Sigmoid colon (tissue), 7 donors: ENCODE results near the gene GDF7. TPM values are rescaled to one million over a fixed set of nuclear protein-coding genes. Genes with fewer than 3 reads are reported as not detected.

Source experiments
- DNase-seq: peaks from one replicate; pipeline ENCODE4 v3.0.0-alpha.2; 2019
- H3K27ac ChIP-seq, 4 donors: fragments of 200-600 bp; sonication (generic); one replicate each; pipeline ENCODE4 v1.5.1; 2016 to 2019; ENCODE audit warnings: mild to moderate bottlenecking in 1 of 4
- H3K27me3 ChIP-seq, 3 donors: fragments of 200-600 bp; sonication (generic); one replicate each; pipeline ENCODE4 v1.5.1; 2019; ENCODE audit warnings: mild to moderate bottlenecking in 1 of 3
- H3K36me3 ChIP-seq, 4 donors: fragments of 200-600 bp; sonication (generic); one replicate each; pipeline ENCODE4 v1.5.1; 2016 to 2019
- H3K4me1 ChIP-seq, 4 donors: fragments of 200-600 bp; sonication (generic); one replicate each; pipeline ENCODE4 v1.5.1; 2017 to 2019
- H3K4me3 ChIP-seq, 4 donors: fragments of 200-600 bp; sonication (generic); one replicate each; pipeline ENCODE4 v1.5.1; 2017 to 2019; ENCODE audit warnings: mild to moderate bottlenecking in 2 of 4, moderate library complexity in 1 of 4
- H3K9me3 ChIP-seq, 4 donors: fragments of 200-600 bp in 3 of 4; sonication (generic) in 3 of 4; one replicate each; pipeline versions ENCODE4 v1.5.1 to v1.6.1; 2013 to 2019
- EP300 ChIP-seq, 4 donors: sonication (generic); formaldehyde crosslinking; IDR thresholded peaks; one replicate each; pipeline ENCODE4 v1.6.1; 2017; ENCODE audit warnings: antibody characterized with exemption in 4 of 4
- POLR2A ChIP-seq, 2 donors: fragments of 450-650 bp; IDR thresholded peaks; one replicate each; pipeline ENCODE4 v1.6.1; 2016; ENCODE audit warnings: antibody characterized with exemption in 2 of 2, mild to moderate bottlenecking in 2 of 2, moderate library complexity in 2 of 2
- POLR2AphosphoS5 ChIP-seq, 4 donors: sonication (generic); formaldehyde crosslinking; IDR thresholded peaks; one replicate each; pipeline ENCODE4 v1.6.1; 2017; ENCODE audit warnings: antibody characterized with exemption in 4 of 4
- WGBS, 2 donors: extraction: QIAGEN DNeasy Blood & Tissue Kit; methylation state at CpG; one replicate each; pipeline ENCODE4 v1.1.7; 2013; 5-methylcytosine and 5-hydroxymethylcytosine counted together
- intact Hi-C: fragments of 100-400 bp; cut with DNase I; formaldehyde crosslinking; loops from one replicate; pipeline ENCODE4 v1.15.1; 2023
- polyA plus RNA-seq, 3 donors: library from polyadenylated mRNA; stranded (reverse); fragments of 200-250 nt; gene quantifications; one replicate each; pipeline ENCODE4 v1.2.3, GENCODE V29; 2013
- total RNA-seq, 4 donors: library from RNA; depleted of rRNA; stranded (reverse); fragments of >200 nt; gene quantifications; one replicate each; pipeline ENCODE4 v1.1.0, GENCODE V29; 2016
- TF ChIP-seq, protein P1 (sequence below), 4 experiments: fragments of 450-650 bp in 3 of 4; fragments of 200-600 bp in 1 of 4; IDR thresholded peaks; one replicate each; pipeline ENCODE4 v1.5.1; 2016 to 2019; ENCODE audit warnings: antibody characterized with exemption in 4 of 4, mild to moderate bottlenecking in 3 of 4, moderate library complexity in 2 of 4
- donor health status: healthy with polysubstance abuse.
- donor health status: Bipolar disorder and iron deficiency.
- donor health status: healthy.

Gene GDF7
- total and polyA plus RNA-seq, 7 donors, result under 0.01 to 1.6 (median 0.60) TPM

GRCh38 chr2:20648831-20649230, 18.1 kb upstream of the GDF7 start:
- H3K27ac ChIP-seq, result peak overlapping the region; percentile 89 to 97 (median 92)
- intact Hi-C loops, result loop anchor here (10.0 kb wide), 1 partner anchor 514 kb away; no protein-coding TSS in a partner anchor
- H3K4me3 ChIP-seq, result peak overlapping the region in 1 of 4 donors; percentile 83
- no peaks in the 10 kb centered on the region for H3K27me3 ChIP-seq
- no peak for DNase-seq
- WGBS, 2 donors, result 97 to 98% methylated on average over 9 of the region's 9 CpGs
- TF ChIP-seq POLR2AphosphoS5 (IDR thresholded peaks at IDR 0.05), result no peak
- TF ChIP-seq EP300 (IDR thresholded peaks at IDR 0.05), result no peak
- TF ChIP-seq, protein P1, sequence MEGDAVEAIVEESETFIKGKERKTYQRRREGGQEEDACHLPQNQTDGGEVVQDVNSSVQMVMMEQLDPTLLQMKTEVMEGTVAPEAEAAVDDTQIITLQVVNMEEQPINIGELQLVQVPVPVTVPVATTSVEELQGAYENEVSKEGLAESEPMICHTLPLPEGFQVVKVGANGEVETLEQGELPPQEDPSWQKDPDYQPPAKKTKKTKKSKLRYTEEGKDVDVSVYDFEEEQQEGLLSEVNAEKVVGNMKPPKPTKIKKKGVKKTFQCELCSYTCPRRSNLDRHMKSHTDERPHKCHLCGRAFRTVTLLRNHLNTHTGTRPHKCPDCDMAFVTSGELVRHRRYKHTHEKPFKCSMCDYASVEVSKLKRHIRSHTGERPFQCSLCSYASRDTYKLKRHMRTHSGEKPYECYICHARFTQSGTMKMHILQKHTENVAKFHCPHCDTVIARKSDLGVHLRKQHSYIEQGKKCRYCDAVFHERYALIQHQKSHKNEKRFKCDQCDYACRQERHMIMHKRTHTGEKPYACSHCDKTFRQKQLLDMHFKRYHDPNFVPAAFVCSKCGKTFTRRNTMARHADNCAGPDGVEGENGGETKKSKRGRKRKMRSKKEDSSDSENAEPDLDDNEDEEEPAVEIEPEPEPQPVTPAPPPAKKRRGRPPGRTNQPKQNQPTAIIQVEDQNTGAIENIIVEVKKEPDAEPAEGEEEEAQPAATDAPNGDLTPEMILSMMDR (IDR thresholded peaks at IDR 0.05), result no peak
- peaks cover 0 to 27% (median 12%) of the 10 kb centered on the region in 4 donors for H3K36me3 ChIP-seq
- no peaks in the 10 kb centered on the region for H3K9me3 ChIP-seq
- H3K4me1 ChIP-seq, result peaks cover 0 to 52% (median 43%) of the 10 kb centered on the region in 4 donors

GRCh38 chr2:20649576-20649975, 17.4 kb upstream of the GDF7 start:
- Histone ChIP-seq H3K36me3 (peaks cover 0 to 20% (median 12%) of the 10 kb centered on the region in 4 donors), H3K9me3 (no peaks in the 10 kb centered on the region), H3K4me1 (peaks cover 0 to 52% (median 43%) of the 10 kb centered on the region in 4 donors), H3K4me3 (peak overlapping the region; percentile 64 to 99 (median 84)), H3K27me3 (no peaks in the 10 kb centered on the region), H3K27ac (peak overlapping the region; percentile 89 to 97 (median 92))
- DNase-seq, result no peak
- intact Hi-C loops, result loop anchor here (10.0 kb wide), 1 partner anchor 515 kb away; no protein-coding TSS in a partner anchor
- 88 to 91% methylated on average over 11 of the region's 11 CpGs for WGBS, 2 donors
- TF ChIP-seq POLR2AphosphoS5 (IDR thresholded peaks at IDR 0.05) (no peak), EP300 (IDR thresholded peaks at IDR 0.05) (no peak), POLR2A (IDR thresholded peaks at IDR 0.05) (no peak)
- TF ChIP-seq, protein P1 (IDR thresholded peaks at IDR 0.05), result no peak

- H3K27me3 ChIP-seq, result no peaks in the 10 kb centered on the region
- peaks cover 0 to 16% (median 9%) of the 10 kb centered on the region in 4 donors for H3K36me3 ChIP-seq
- H3K27ac ChIP-seq, result peak overlapping the region; percentile 89 to 97 (median 92)
- H3K4me1 ChIP-seq, result peaks cover 0 to 52% (median 43%) of the 10 kb centered on the region in 4 donors
- 23 to 67% methylated on average over 7 of the region's 7 CpGs for WGBS, 2 donors
- H3K9me3 ChIP-seq, result no peaks in the 10 kb centered on the region
- intact Hi-C loops, result loop anchor here (10.0 kb wide), 1 partner anchor 515 kb away; no protein-coding TSS in a partner anchor
- DNase-seq, result no peak
- H3K4me3 ChIP-seq, result peak overlapping the region; percentile 64 to 99 (median 84)
- TF ChIP-seq, protein P1 (IDR thresholded peaks at IDR 0.05), result no peak
- TF ChIP-seq POLR2A (IDR thresholded peaks at IDR 0.05) (no peak), EP300 (IDR thresholded peaks at IDR 0.05) (no peak), POLR2AphosphoS5 (IDR thresholded peaks at IDR 0.05) (no peak)
Measured at GRCh38 chr2:20649976-20650375, 17.0 kb upstream of the GDF7 start.

- TF ChIP-seq POLR2A (IDR thresholded peaks at IDR 0.05) (no peak), EP300 (IDR thresholded peaks at IDR 0.05) (no peak), POLR2AphosphoS5 (IDR thresholded peaks at IDR 0.05) (no peak)
- TF ChIP-seq, protein P1 (IDR thresholded peaks at IDR 0.05), result no peak
- H3K4me1 ChIP-seq, result peaks cover 0 to 52% (median 43%) of the 10 kb centered on the region in 4 donors
- peak overlapping the region; percentile 64 to 99 (median 84) for H3K4me3 ChIP-seq
- peak overlapping the region; percentile 89 to 97 (median 92) for H3K27ac ChIP-seq
- H3K9me3 ChIP-seq, result no peaks in the 10 kb centered on the region
- DNase-seq, result no peak
- intact Hi-C loops, result no loop called here
- H3K27me3 ChIP-seq, result no peaks in the 10 kb centered on the region
- peaks cover 0 to 11% (median 5%) of the 10 kb centered on the region in 4 donors for H3K36me3 ChIP-seq
- 2 to 10% methylated on average over 19 of the region's 19 CpGs for WGBS, 2 donors
Measured at GRCh38 chr2:20650393-20650876, 16.5 kb upstream of the GDF7 start.
